CD4-positive, alpha-beta T cell treated with Interleukin-17A for 4 hours (primary cell): Measurements from ENCODE around the gene SNAPC5.
"Not testable (repeated sequence)": the region's sequence is repeated elsewhere in the genome, so short reads cannot be mapped to it uniquely, and the experiment has no call there.

Experiments
- DNase-seq: peaks from one replicate; pipeline ENCODE4 v3.0.0-alpha.2; 2020; ENCODE audit warnings: mixed read lengths

Gene SNAPC5

GRCh38 chr15:66489179-66489791, 8.3 kb downstream of the SNAPC5 start:
- no peak for DNase-seq

GRCh38 chr15:66488525-66488924, 9.0 kb downstream of the SNAPC5 start:
- no peak for DNase-seq

- DNase-seq: no peak
These were observed 10.7 kb downstream of the SNAPC5 start for GRCh38 chr15:66486887-66487286.

DNA sequence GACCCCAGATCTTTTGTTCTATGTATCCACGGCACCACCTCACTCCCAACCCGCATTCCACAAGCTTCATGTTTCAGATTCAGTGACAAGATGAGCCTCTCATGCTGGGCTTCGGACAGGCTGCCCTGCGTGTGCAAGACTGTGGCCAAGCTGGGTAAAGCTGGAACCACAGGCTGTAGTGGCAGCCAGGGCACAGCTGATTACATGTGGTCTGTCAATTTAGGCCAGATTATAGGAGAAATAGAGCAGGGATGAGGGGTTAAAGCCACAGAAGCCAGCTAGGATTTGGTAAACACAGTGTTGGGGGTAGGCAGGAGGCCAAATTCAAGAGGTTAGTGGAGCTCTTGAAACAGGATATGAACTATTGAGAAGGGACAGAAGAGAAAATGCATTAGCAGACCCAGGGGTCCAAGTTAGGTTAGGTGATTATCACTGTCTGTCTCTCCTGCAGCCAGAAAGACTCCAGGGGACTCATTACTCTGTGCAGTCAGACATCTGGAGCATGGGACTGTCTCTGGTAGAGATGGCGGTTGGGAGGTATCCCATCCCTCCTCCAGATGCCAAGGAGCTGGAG, 12.9 kb downstream of the SNAPC5 start:
- no peak for DNase-seq

DNA sequence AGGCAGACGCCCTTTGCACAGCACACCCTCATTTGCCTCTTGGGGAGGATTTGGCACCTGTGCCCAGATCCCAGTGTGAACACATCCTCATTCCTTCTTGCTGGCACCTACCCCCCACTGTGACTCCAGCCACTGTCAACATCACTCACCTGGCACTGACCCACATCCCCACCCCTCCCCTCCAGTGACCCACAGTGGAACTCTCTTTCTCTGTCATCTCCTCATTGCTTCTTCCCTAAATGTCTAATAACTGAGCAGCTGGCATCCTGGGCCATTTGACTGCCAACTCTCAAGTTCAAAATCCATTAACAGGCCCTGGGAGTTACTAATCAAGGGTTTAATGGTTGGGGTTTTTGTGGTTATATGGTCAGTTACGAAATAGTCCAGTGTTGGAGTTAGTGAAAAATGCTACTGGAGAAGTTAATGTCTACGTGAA, 14.4 kb downstream of the SNAPC5 start:
- DNase-seq: no peak

DNA sequence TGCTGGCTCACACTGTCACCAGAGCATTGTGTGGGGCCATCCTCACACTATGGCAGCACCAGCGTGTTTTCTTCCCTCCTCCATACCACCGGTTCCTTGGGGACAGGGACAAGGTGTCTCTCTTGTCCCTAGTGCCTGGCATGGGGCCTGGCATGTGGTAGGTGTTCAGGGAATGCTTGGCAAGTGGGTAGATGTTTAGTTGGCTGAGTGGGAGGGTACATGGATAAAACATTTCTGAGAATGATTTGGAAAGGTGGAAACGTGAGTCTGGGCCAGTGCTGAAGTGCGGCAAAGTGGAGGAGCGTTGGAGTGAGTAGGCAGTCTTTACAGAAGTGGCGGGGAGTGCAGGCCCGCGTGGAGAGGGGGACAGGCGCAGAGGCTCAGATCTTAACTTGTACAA, 15.0 kb downstream of the SNAPC5 start:
- DNase-seq: no peak

DNA sequence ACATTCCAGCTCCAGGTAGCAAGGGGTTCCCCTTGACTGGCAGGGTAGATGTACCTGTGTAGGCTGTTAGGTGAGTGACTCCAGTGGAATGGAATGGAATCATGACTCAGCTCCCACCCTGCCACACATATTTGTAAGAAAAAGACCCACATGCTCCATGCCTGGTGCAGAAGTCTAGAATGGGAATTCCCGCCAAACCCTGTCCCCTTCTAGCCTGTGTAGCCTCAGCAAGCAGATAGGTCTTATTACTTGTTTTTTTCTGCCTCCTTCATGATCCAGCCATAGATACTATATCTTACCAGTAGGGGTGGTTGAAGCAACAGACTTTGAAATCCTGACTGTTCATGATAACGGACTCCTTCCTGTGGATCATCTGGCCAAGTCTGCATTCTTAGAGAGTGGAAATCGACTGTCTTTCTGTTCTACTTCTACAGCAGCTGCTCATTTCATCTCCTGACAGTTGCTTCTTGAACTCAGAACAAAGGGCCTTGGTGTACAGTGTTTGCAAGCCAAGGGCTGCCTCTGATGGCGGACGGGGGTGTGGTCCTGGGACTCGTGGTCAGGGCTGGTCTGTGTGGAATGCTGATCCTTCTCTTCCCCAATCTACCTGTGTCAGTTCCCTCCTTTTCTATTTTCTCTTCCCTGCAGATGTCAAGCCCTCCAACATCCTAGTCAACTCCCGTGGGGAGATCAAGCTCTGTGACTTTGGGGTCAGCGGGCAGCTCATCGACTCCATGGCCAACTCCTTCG, 16.3 kb downstream of the SNAPC5 start:
- no peak for DNase-seq

- no peak for DNase-seq
These were observed 17.3 kb downstream of the SNAPC5 start for GRCh38 chr15:66480267-66480666.

GRCh38 chr15:66477011-66477410, 20.6 kb downstream of the SNAPC5 start:
- DNase-seq: no peak

DNA sequence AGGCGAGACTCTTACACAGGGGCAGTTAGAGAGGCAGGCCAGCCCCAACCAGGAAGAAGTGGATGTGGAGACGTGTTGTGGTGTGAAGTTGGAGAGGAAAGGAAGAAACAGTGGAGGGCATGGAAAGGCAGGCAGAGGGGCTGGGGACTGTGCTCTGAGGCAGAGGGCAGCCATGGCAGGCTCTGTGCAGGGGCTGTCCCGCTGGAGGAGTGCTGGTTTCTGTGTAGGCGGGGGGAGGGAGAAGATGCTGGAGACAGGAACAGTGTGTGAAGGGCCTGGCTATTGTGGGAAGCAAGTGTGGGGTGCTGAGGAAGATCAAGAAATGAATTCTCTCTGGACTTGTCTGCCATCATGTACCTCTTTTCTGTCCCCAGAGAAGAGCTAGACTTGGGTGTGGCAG, 21.0 kb downstream of the SNAPC5 start:
- DNase-seq: no peak

DNA sequence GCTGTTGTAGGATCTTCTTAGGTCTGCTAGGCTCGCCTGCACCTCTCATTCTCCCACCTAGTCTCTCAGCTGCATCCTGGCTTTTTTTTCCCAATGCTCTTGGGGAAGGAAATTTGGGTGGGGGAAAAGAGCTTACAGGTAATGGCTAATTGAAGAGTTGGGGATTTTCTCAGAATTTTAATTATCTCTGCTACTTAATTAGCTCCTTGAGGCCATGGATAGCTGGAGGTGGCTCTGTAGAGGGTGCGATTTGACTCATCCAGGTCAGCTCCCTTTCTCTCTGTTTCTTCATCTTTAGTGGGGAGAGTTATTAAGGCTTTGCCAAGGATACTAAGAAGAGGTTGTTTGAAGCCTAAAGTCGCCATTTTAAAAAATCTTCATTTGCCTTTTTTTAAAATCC, 22.6 kb downstream of the SNAPC5 start:
- no peak for DNase-seq

- DNase-seq: no peak
These were observed 23.4 kb downstream of the SNAPC5 start for GRCh38 chr15:66474135-66474534.

DNA sequence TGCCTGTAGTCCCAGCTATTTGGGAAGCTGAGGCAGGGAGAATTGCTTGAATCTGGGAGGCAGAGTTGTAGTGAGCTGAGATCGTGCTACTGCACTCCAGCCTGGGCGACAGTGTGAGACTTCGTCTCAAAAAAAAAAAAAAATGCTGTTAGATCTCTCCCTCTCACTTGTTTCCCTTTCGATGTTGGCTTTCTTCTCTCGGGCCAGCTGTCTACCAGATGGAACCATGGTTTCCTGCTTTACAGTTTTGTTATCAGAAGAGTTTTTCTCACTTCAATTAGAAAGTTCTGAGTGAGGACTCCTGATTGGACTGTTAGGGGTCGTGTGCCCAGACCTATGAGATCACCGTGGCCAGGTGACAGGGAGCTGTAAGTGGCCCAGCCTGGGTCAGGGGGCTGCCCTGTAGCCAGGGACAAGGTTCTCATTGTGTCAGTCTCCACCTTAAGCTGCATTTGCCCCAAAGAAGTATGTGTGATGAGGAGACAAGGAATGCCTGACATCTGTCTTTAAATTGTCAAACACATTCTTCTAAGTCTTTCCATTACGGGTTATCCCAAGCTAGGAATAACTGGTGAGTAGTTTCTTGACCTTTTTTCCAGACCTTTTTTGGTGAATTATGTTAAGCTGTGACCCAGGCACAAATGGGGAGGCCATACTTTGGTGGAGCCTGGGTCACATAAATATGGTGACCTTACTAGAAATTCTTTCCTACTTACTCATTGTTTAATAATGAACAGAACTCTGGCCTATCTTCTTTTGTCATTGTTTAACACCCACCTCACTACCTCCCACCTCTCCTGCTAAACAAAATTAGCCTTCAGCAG, 25.2 kb downstream of the SNAPC5 start:
- peak; percentile 46 for DNase-seq

DNA sequence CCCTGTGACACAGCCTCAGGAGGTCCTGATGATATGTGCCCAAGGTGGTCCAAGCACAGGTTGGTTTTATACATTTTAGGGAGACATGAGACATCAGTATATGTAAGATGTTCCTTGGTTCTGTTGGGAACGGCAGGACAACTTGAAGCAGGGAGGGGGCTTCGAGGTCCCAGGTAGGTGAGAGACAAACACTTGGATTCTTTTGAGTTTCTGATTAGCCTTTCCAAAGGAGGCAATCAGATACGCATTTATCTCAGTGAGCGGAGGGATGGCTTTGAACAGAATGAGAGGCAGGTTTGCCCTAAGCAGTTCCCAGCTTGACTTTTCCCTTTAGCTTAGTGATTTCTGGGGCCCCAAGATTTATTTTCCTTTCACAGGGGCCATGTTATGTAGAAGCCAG, 26.7 kb downstream of the SNAPC5 start:
- DNase-seq: not testable (repeated sequence)

GRCh38 chr15:66467162-66468040, 30.2 kb downstream of the SNAPC5 start:
- DNase-seq: not testable (repeated sequence)

DNA sequence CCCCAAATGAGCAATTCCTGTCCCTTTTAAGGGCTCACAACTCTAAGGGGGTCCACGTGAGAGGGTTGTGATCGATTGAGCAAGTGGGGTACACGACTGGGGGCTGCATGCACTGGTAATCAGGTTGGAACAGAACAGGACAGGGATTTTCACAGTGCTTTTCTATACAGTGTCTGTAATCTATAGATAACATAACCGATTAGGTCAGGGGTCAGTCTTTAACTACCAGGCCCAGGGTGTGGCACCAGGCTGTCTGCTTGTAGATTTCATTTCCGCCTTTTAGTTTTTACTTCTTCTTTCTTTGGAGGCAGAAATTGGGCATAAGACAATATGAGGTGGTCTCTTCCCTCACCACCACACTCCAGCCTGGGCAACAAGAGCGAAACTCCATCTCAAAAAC, 32.3 kb downstream of the SNAPC5 start:
- DNase-seq: not testable (repeated sequence)

GRCh38 chr15:66462627-66463026, 34.9 kb downstream of the SNAPC5 start:
- no peak for DNase-seq

DNA sequence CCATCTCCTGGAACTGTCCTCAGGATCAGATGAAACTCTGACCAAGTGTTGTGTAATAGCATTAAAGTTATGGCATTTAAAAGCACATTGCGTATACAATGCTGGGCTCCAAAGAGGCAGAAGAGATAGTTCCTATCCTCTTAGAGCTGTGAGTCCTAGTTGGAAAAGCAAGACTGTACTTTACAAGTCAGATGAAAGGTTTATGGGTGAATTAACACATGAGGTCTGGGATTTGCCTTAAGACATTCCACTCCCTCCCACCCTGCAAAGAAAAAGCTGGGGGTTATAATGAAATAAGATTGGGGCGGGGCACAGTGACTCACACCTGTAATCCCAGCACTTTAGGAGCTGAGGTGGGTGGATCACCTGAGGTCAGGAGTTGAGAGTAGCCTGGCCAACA, 35.6 kb downstream of the SNAPC5 start:
- DNase-seq: no peak

DNA sequence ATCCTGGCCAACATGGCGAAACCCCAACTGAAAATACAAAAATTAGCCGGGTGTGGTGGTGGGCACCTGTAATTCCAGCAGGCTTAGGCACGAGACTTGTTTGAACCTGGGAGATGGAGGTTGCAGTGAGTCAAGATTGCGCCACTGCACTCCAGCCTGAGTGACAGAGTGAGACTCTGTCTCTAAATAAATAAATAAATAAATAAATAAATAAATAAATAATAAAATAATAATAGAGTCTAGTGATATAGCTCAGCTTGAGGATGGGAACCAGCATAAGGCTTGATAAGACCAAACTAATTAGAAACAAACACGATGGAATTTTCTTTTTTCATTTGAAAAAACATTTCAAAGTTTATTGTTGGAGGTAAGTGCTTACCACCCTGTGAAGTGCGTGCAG, 36.3 kb downstream of the SNAPC5 start:
- DNase-seq: not testable (repeated sequence)

DNA sequence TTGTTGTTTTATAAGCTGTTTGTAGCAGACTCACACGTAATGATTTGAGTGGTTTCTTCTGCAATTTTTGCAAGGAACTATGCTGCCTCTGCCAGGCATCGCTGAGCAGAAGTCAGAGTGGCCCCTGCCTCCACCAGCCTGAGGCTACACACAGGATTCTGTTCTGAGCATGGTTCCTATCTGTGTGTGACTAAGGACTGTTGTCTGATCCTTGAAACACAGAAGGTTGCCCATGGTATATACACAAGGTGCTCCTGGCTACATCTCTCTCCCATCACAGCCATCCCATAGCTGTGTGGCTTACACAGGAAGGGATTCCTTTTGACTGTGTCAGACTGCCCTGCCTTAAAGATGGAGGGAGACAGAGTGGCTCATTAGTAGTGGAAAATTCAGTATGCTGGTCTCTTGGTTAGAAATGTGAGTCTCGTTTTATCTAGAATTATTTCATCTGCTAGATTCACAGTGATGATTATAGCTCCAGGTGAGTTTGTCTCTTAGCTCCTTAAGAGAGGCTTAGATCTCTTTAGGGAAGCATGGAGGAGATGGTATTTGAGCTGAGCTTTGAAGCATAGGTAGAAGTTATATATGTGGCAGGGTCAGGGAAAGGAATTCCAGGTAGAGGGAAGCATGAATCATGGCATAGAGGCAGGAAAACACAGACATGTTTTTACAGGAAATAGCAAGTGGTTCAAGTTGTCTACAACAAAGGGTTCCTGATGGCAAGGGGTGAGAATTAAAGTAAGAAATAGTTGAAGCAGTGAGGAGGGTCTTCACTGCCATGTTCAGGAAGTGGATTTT, 37.5 kb downstream of the SNAPC5 start:
- DNase-seq: no peak

GRCh38 chr15:66456211-66456610, 41.4 kb downstream of the SNAPC5 start:
- DNase-seq: no peak

- no peak for DNase-seq
These were observed 43.4 kb downstream of the SNAPC5 start for GRCh38 chr15:66454143-66454542.
